Stimulated activated naive B cell treated with anti-CD40 and anti-IgM and Interleukin-4, amounts not matched to agents 10 μg/mL and 1 μg/mL and 100 μg/mL, for 72 hours (primary cell): ENCODE measurements around the gene MCCC1.
"Not testable (repeated sequence)": the region's sequence is repeated elsewhere in the genome, so short reads cannot be mapped to it uniquely, and the experiment has no call there.

ENCODE experiments used
- ATAC-seq, 2 donors: fragments of 150-1000 bp; cut with Tn5 transposase; replicated peaks; 2 replicates each; pipeline ENCODE4 v1.10.0; 2021; ENCODE audit warnings: moderate library complexity in 1 of 2
- DNase-seq: peaks from one replicate; pipeline ENCODE4 v3.0.0; 2021
- H3K27ac Mint-ChIP-seq: one replicate; pipeline ENCODE4 v1.8.0; 2022; ENCODE audit warnings: mild to moderate bottlenecking, mixed read lengths
- H3K27me3 Mint-ChIP-seq, 2 donors: one replicate each; pipeline ENCODE4 v1.8.0; 2022; ENCODE audit warnings: mixed read lengths in 2 of 2
- H3K36me3 Mint-ChIP-seq, 2 donors: one replicate each; pipeline ENCODE4 v1.8.0; 2022; ENCODE audit warnings: mixed read lengths in 2 of 2, mild to moderate bottlenecking in 1 of 2
- H3K4me1 Mint-ChIP-seq, 2 donors: one replicate each; pipeline ENCODE4 v1.8.0; 2022; ENCODE audit warnings: mixed read lengths in 2 of 2, mild to moderate bottlenecking in 1 of 2
- H3K4me3 Mint-ChIP-seq, 2 donors: one replicate each; pipeline ENCODE4 v1.8.0; 2022; ENCODE audit warnings: mild to moderate bottlenecking in 2 of 2, mixed read lengths in 2 of 2, moderate library complexity in 1 of 2
- H3K9me3 Mint-ChIP-seq, 2 donors: one replicate each; pipeline ENCODE4 v1.8.0; 2022; ENCODE audit warnings: mixed read lengths in 2 of 2, mild to moderate bottlenecking in 1 of 2

The MCCC1 gene

GRCh38 chr3:183013074-183013473 lies 86.2 kb downstream of the MCCC1 start:
- Mint-ChIP-seq H3K27me3 (no peaks in the 10 kb centered on the region), H3K27ac (no peak overlapping the region), H3K4me3 (no peak overlapping the region), H3K9me3 (no peaks in the 10 kb centered on the region), H3K36me3 (peaks cover 25 to 34% of the 10 kb centered on the region in 2 donors), H3K4me1 (peaks cover 0 to 4% of the 10 kb centered on the region in 2 donors)
- no peak for DNase-seq
- ATAC-seq: no peak

GRCh38 chr3:183008800-183009199 lies 90.5 kb downstream of the MCCC1 start:
- Mint-ChIP-seq H3K9me3 (no peaks in the 10 kb centered on the region), H3K36me3 (peaks cover 17 to 36% of the 10 kb centered on the region in 2 donors), H3K4me1 (no peaks in the 10 kb centered on the region)

GRCh38 chr3:183008303-183008702 lies 91.0 kb downstream of the MCCC1 start:
- H3K27me3 Mint-ChIP-seq: no peaks in the 10 kb centered on the region
- no peak overlapping the region for H3K27ac Mint-ChIP-seq
- H3K36me3 Mint-ChIP-seq: peaks cover 15 to 36% of the 10 kb centered on the region in 2 donors
- DNase-seq (no peak), ATAC-seq (no peak)
- no peak overlapping the region for H3K4me3 Mint-ChIP-seq
- H3K9me3 Mint-ChIP-seq: no peaks in the 10 kb centered on the region
- H3K4me1 Mint-ChIP-seq: no peaks in the 10 kb centered on the region

More at GRCh38 chr3:183008800-183009199, 90.5 kb downstream of the MCCC1 start:
- no peak overlapping the region for H3K27ac Mint-ChIP-seq
- no peak overlapping the region for H3K4me3 Mint-ChIP-seq
- DNase-seq (no peak), ATAC-seq (no peak)
- no peaks in the 10 kb centered on the region for H3K27me3 Mint-ChIP-seq

- Mint-ChIP-seq H3K4me1 (no peaks in the 10 kb centered on the region), H3K9me3 (no peaks in the 10 kb centered on the region), H3K4me3 (no peak overlapping the region), H3K27ac (no peak overlapping the region), H3K36me3 (peaks cover 14 to 33% of the 10 kb centered on the region in 2 donors), H3K27me3 (no peaks in the 10 kb centered on the region)
- ATAC-seq: no peak
- no peak for DNase-seq
Observed at GRCh38 chr3:183006396-183007002, 92.8 kb downstream of the MCCC1 start.

GRCh38 chr3:182999767-183000166 lies 99.5 kb downstream of the MCCC1 start:
- Mint-ChIP-seq H3K4me1 (no peaks in the 10 kb centered on the region), H3K36me3 (peaks cover 11 to 16% of the 10 kb centered on the region in 2 donors), H3K27ac (no peak overlapping the region), H3K27me3 (no peaks in the 10 kb centered on the region), H3K4me3 (no peak overlapping the region), H3K9me3 (peaks cover 3 to 6% of the 10 kb centered on the region in 2 donors)
- DNase-seq: no peak
- ATAC-seq: no peak

- not testable (repeated sequence) for H3K36me3 Mint-ChIP-seq, H3K9me3 Mint-ChIP-seq, DNase-seq, H3K4me3 Mint-ChIP-seq, ATAC-seq, H3K27ac Mint-ChIP-seq, H3K27me3 Mint-ChIP-seq, H3K4me1 Mint-ChIP-seq
Observed at GRCh38 chr3:182993486-182994201, 105.7 kb downstream of the MCCC1 start.

- Mint-ChIP-seq H3K4me1 (peaks cover 5 to 8% of the 10 kb centered on the region in 2 donors), H3K4me3 (no peak overlapping the region), H3K27ac (no peak overlapping the region), H3K9me3 (peaks cover 0 to 3% of the 10 kb centered on the region in 2 donors), H3K36me3 (no peaks in the 10 kb centered on the region), H3K27me3 (no peaks in the 10 kb centered on the region)
- ATAC-seq: no peak
- no peak for DNase-seq
Observed at GRCh38 chr3:182989566-182989965, 109.7 kb downstream of the MCCC1 start.

GRCh38 chr3:182986021-182986420 lies 113.3 kb downstream of the MCCC1 start:
- H3K27me3 Mint-ChIP-seq: no peaks in the 10 kb centered on the region

GRCh38 chr3:182983876-182984275 lies 115.4 kb downstream of the MCCC1 start:
- H3K4me1 Mint-ChIP-seq: peaks cover 8 to 15% of the 10 kb centered on the region in 2 donors
- DNase-seq: no peak

More at GRCh38 chr3:182986021-182986420, 113.3 kb downstream of the MCCC1 start:
- DNase-seq (no peak), ATAC-seq (no peak)
- Mint-ChIP-seq H3K27ac (no peak overlapping the region), H3K36me3 (no peaks in the 10 kb centered on the region), H3K4me1 (peaks cover 0 to 5% of the 10 kb centered on the region in 2 donors), H3K9me3 (no peaks in the 10 kb centered on the region), H3K4me3 (no peak overlapping the region)

GRCh38 chr3:182981038-182981380 lies 118.3 kb downstream of the MCCC1 start:
- no peaks in the 10 kb centered on the region for H3K27me3 Mint-ChIP-seq
- no peaks in the 10 kb centered on the region for H3K9me3 Mint-ChIP-seq
- peak overlapping the region; percentile 82 to 96 for H3K4me3 Mint-ChIP-seq
- ATAC-seq (peak in 1 of 2 donors; percentile 1), DNase-seq (no peak)
- H3K4me1 Mint-ChIP-seq: peaks cover 14 to 22% of the 10 kb centered on the region in 2 donors
- no peaks in the 10 kb centered on the region for H3K36me3 Mint-ChIP-seq
- H3K27ac Mint-ChIP-seq: peak overlapping the region; percentile 72

More at GRCh38 chr3:182983876-182984275, 115.4 kb downstream of the MCCC1 start:
- Mint-ChIP-seq H3K36me3 (no peaks in the 10 kb centered on the region), H3K9me3 (no peaks in the 10 kb centered on the region), H3K4me3 (no peak overlapping the region), H3K27me3 (no peaks in the 10 kb centered on the region), H3K27ac (no peak overlapping the region)
- no peak for ATAC-seq

- ATAC-seq (peak; percentile 94 to 96), DNase-seq (peak; percentile 88)
- H3K27ac Mint-ChIP-seq: peak within 1 kb of the TSS; percentile 95
- no peaks in the 10 kb centered on the region for H3K36me3 Mint-ChIP-seq
- H3K4me1 Mint-ChIP-seq: peaks cover 14 to 27% of the 10 kb centered on the region in 2 donors
- no peaks in the 10 kb centered on the region for H3K9me3 Mint-ChIP-seq
- peak within 1 kb of the TSS; percentile 93 to 96 for H3K4me3 Mint-ChIP-seq
- no peaks in the 10 kb centered on the region for H3K27me3 Mint-ChIP-seq
Observed at GRCh38 chr3:182980204-182981037, 118.9 kb downstream of the MCCC1 start, which contains the start of gene DCUN1D1. Gene DCUN1D1, minus strand, starts transcription at chr3:182980538. Its CDS starts 49 bp downstream, at chr3:182980489.

- ATAC-seq (peak; percentile 20 to 38), DNase-seq (no peak)
- peaks cover 14 to 29% of the 10 kb centered on the region in 2 donors for H3K4me1 Mint-ChIP-seq
- peak overlapping the region; percentile 95 for H3K27ac Mint-ChIP-seq
- no peaks in the 10 kb centered on the region for H3K9me3 Mint-ChIP-seq
- H3K4me3 Mint-ChIP-seq: peak overlapping the region; percentile 93 to 96
- H3K36me3 Mint-ChIP-seq: no peaks in the 10 kb centered on the region
- no peaks in the 10 kb centered on the region for H3K27me3 Mint-ChIP-seq
Observed at GRCh38 chr3:182979674-182980191, 119.6 kb downstream of the MCCC1 start.

GRCh38 chr3:182979103-182979673 lies 120.1 kb downstream of the MCCC1 start:
- peak overlapping the region; percentile 95 for H3K27ac Mint-ChIP-seq
- DNase-seq: no peak

GRCh38 chr3:182978387-182978786 lies 120.9 kb downstream of the MCCC1 start:
- no peak overlapping the region for H3K27ac Mint-ChIP-seq
- ATAC-seq (no peak), DNase-seq (no peak)
- H3K4me1 Mint-ChIP-seq: peaks cover 14 to 29% of the 10 kb centered on the region in 2 donors
- H3K36me3 Mint-ChIP-seq: peaks cover under 1% of the 10 kb centered on the region in 2 donors
- H3K9me3 Mint-ChIP-seq: no peaks in the 10 kb centered on the region
- no peak overlapping the region for H3K4me3 Mint-ChIP-seq
- H3K27me3 Mint-ChIP-seq: no peaks in the 10 kb centered on the region

More at GRCh38 chr3:182979103-182979673, 120.1 kb downstream of the MCCC1 start:
- ATAC-seq: no peak
- H3K4me1 Mint-ChIP-seq: peaks cover 14 to 29% of the 10 kb centered on the region in 2 donors
- peak overlapping the region; percentile 93 to 96 for H3K4me3 Mint-ChIP-seq
- no peaks in the 10 kb centered on the region for H3K9me3 Mint-ChIP-seq
- no peaks in the 10 kb centered on the region for H3K36me3 Mint-ChIP-seq
- H3K27me3 Mint-ChIP-seq: no peaks in the 10 kb centered on the region
